Fibroblast of the aortic adventitia (primary cell): ENCODE results near the gene DNA2. TPM values are rescaled to one million over a fixed set of nuclear protein-coding genes. Genes with fewer than 3 reads are reported as not detected.

ENCODE experiments used
- DNase-seq: peaks from one replicate; pipeline ENCODE4 v3.0.0-alpha.2; 2010; ENCODE audit warnings: low read depth
- H3K4me3 ChIP-seq: 2 replicates; pipeline ENCODE4 v1.5.1; 2011; ENCODE audit warnings: low read depth, mild to moderate bottlenecking, control low read depth, low read length, moderate library complexity
- total RNA-seq: library from RNA; depleted of rRNA; stranded (reverse); fragments of >200 nt; gene quantifications from 2 replicates; pipeline ENCODE4 v1.2.3, GENCODE V29; 2012; ENCODE audit warnings: low replicate concordance
- TF ChIP-seq, protein P1 (sequence below): IDR thresholded peaks from 2 replicates; pipeline ENCODE4 v1.5.1; 2011; ENCODE audit warnings: mild to moderate bottlenecking, low read length, control low read depth, inconsistent platforms; ENCODE audit not compliant: insufficient read depth

The DNA2 gene
- total RNA-seq, 1 donor: 15.2 TPM

- H3K4me3 ChIP-seq: no peak overlapping the region
- TF ChIP-seq, protein P1, sequence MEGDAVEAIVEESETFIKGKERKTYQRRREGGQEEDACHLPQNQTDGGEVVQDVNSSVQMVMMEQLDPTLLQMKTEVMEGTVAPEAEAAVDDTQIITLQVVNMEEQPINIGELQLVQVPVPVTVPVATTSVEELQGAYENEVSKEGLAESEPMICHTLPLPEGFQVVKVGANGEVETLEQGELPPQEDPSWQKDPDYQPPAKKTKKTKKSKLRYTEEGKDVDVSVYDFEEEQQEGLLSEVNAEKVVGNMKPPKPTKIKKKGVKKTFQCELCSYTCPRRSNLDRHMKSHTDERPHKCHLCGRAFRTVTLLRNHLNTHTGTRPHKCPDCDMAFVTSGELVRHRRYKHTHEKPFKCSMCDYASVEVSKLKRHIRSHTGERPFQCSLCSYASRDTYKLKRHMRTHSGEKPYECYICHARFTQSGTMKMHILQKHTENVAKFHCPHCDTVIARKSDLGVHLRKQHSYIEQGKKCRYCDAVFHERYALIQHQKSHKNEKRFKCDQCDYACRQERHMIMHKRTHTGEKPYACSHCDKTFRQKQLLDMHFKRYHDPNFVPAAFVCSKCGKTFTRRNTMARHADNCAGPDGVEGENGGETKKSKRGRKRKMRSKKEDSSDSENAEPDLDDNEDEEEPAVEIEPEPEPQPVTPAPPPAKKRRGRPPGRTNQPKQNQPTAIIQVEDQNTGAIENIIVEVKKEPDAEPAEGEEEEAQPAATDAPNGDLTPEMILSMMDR: no peak
- no peak for DNase-seq
These were observed 31.1 kb upstream of the DNA2 start for GRCh38 chr10:68502846-68503245.

DNA sequence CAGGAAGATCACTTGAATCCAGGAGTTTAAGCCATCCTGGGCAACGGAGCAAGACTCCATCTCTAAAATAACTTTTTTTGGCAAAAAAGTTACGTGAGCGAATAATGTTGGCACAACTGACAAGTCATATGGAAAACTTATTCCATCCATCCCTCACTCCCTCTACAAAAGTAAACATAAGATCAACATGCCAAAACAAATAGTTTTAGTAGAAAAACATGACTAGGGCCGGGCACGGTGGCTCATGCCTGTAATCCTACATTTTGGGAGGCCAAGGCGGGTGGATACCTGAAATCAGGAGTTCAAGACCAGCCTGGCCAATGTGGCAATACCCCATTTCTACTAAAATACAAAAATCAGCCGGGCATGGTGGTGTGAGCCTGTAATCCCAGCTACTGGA is 29.9 kb upstream of the DNA2 start:
- H3K4me3 ChIP-seq: no peak overlapping the region
- TF ChIP-seq, protein P1: no peak
- DNase-seq: no peak

- no peak for DNase-seq
- TF ChIP-seq, protein P1: no peak
- no peak overlapping the region for H3K4me3 ChIP-seq
These were observed 27.8 kb upstream of the DNA2 start for GRCh38 chr10:68499544-68499943.

- no peak for DNase-seq
- TF ChIP-seq, protein P1: no peak
- no peak overlapping the region for H3K4me3 ChIP-seq
These were observed 24.3 kb upstream of the DNA2 start for GRCh38 chr10:68496072-68496471.

GRCh38 chr10:68492118-68492517 is 20.3 kb upstream of the DNA2 start:
- no peak overlapping the region for H3K4me3 ChIP-seq
- no peak for DNase-seq
- TF ChIP-seq, protein P1: no peak

GRCh38 chr10:68489919-68490318 is 18.1 kb upstream of the DNA2 start:
- TF ChIP-seq, protein P1: no peak
- H3K4me3 ChIP-seq: no peak overlapping the region
- no peak for DNase-seq

- TF ChIP-seq, protein P1: no peak
- no peak for DNase-seq
These were observed 2.2 kb upstream of the DNA2 start for GRCh38 chr10:68474021-68474420.

More at GRCh38 chr10:68474021-68474420, 2.2 kb upstream of the DNA2 start:
- H3K4me3 ChIP-seq: no peak overlapping the region
